Measurements from ENCODE around the gene ARPC1B. TPM values are rescaled to one million over a fixed set of nuclear protein-coding genes. Genes with fewer than 3 reads are reported as not detected.

Gene ARPC1B
- total and polyA plus RNA-seq, 4 experiments from 2014 or later, result 188 to 906 (median 527) TPM

DNA sequence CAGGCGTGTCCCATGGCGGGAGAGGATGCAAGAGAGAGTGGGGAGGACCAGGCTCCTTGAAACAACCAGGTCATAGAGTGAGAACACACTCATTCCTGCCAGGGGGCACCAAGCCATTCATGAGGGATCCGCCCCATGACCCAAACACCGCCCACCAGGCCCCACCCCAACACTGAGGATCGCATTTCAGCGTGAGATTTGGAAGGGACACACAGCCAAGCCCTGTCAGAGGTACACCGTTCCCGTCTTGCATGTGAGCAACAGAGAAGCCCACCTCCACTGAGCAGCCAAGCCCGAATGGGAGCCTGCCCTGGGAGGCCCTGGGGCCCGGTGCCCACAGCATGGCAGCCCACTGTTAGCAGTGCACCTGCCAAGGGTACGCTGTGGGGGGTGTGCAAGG is 7.9 kb upstream of the ARPC1B start:
- H3K4me3 Mint-ChIP-seq, result no peak overlapping the region
- H3K9me3 ChIP-seq (ENCODE audit: control insufficient read depth in 1 of 2, low read length in 2 of 2), result no peaks in the 10 kb centered on the region
- ChIA-PET CTCF (ENCODE audit: partially characterized antibody) (interaction anchor here (0.8 to 5.1 kb wide), 4 partner anchors 9 to 99 kb away, joined by 4 to 38 read pairs (median 16); partner anchors contain the start of genes ATP5MF, BUD31 and PDAP1), POLR2A (ENCODE audit: partially characterized antibody) (interaction anchor here (1.7 kb wide), 1 partner anchor 14 kb away, joined by 5 read pairs; no protein-coding TSS in a partner anchor)
- peaks cover 29% of the 10 kb centered on the region for H3K36me3 ChIP-seq (ENCODE audit: insufficient read depth, low read length)
- no peak overlapping the region for H3K4me3 ChIP-seq (ENCODE audit: low read length in 2 of 2)
- intact Hi-C loops (cut with micrococcal nuclease), result no loop called here
- H3K27ac ChIP-seq (ENCODE audit: low read depth, low read length), result no peak overlapping the region
- H3K27me3 Mint-ChIP-seq, result no peaks in the 10 kb centered on the region
- peaks cover 12 to 39% of the 10 kb centered on the region in 2 donors for H3K36me3 Mint-ChIP-seq
- H3K9me3 Mint-ChIP-seq, result no peaks in the 10 kb centered on the region
- no peaks in the 10 kb centered on the region for H3K4me1 ChIP-seq (ENCODE audit: insufficient read depth, low read length)
- no peaks in the 10 kb centered on the region for H3K27me3 ChIP-seq (ENCODE audit: insufficient read depth, low read length)
- peak overlapping the region in 1 of 7 donors; percentile 36 for H3K27ac Mint-ChIP-seq
- no peaks in the 10 kb centered on the region for H3K4me1 Mint-ChIP-seq
- DNase-seq, result no peak

GRCh38 chr7:99368750-99369389 is 5.7 kb upstream of the ARPC1B start:
- intact Hi-C loops (cut with micrococcal nuclease), result no loop called here
- Mint-ChIP-seq H3K36me3 (peaks cover 12 to 30% of the 10 kb centered on the region in 2 donors), H3K27me3 (no peaks in the 10 kb centered on the region), H3K9me3 (no peaks in the 10 kb centered on the region), H3K27ac (peak overlapping the region in 2 of 7 donors; percentile 38 to 57), H3K4me3 (no peak overlapping the region), H3K4me1 (peaks cover 1 to 10% (median 3%) of the 10 kb centered on the region in 4 donors)
- no peak for DNase-seq
- Histone ChIP-seq H3K27ac (ENCODE audit: low read depth, low read length) (no peak overlapping the region), H3K9me3 (ENCODE audit: control insufficient read depth in 1 of 2, low read length in 2 of 2) (no peaks in the 10 kb centered on the region), H3K27me3 (ENCODE audit: insufficient read depth, low read length) (no peaks in the 10 kb centered on the region), H3K36me3 (ENCODE audit: insufficient read depth, low read length) (peaks cover 18% of the 10 kb centered on the region), H3K4me3 (ENCODE audit: low read length in 2 of 2) (no peak overlapping the region), H3K4me1 (ENCODE audit: insufficient read depth, low read length) (peaks cover 2% of the 10 kb centered on the region)
- CTCF ChIA-PET (ENCODE audit: partially characterized antibody), result interaction anchor here (0.9 to 3.0 kb wide), 2 partner anchors 19 to 38 kb away, joined by 3 to 28 read pairs; no protein-coding TSS in a partner anchor
- POLR2A ChIA-PET (ENCODE audit: partially characterized antibody), result interaction anchor here (0.6 to 1.5 kb wide), 4 partner anchors 11 to 131 kb away, joined by 3 to 4 read pairs (median 4); partner anchors contain the start of gene ZNF394

- DNase-seq, result no peak
- H3K27me3 Mint-ChIP-seq, result no peaks in the 10 kb centered on the region
- H3K27ac Mint-ChIP-seq, result peak overlapping the region in 1 of 7 donors; percentile 19
- H3K4me3 ChIP-seq (ENCODE audit: low read length in 2 of 2), result no peak overlapping the region
- no peaks in the 10 kb centered on the region for H3K9me3 Mint-ChIP-seq
- no peak overlapping the region for H3K27ac ChIP-seq (ENCODE audit: low read depth, low read length)
- POLR2A ChIA-PET (ENCODE audit: partially characterized antibody), result interaction anchor here (1.0 to 1.5 kb wide), 4 partner anchors 10 to 130 kb away, joined by 3 to 4 read pairs (median 4); partner anchors contain the start of genes BUD31, PDAP1 and ZNF394
- H3K9me3 ChIP-seq (ENCODE audit: control insufficient read depth in 1 of 2, low read length in 2 of 2), result no peaks in the 10 kb centered on the region
- H3K4me3 Mint-ChIP-seq, result no peak overlapping the region
- peaks cover 3% of the 10 kb centered on the region for H3K4me1 ChIP-seq (ENCODE audit: insufficient read depth, low read length)
- H3K4me1 Mint-ChIP-seq, result peaks cover 2 to 12% (median 3%) of the 10 kb centered on the region in 4 donors
- intact Hi-C loops (cut with micrococcal nuclease), result no loop called here
- H3K27me3 ChIP-seq (ENCODE audit: insufficient read depth, low read length), result no peaks in the 10 kb centered on the region
- peaks cover 12 to 24% of the 10 kb centered on the region in 2 donors for H3K36me3 Mint-ChIP-seq
- CTCF ChIA-PET (ENCODE audit: partially characterized antibody), result interaction anchor here (0.9 to 1.4 kb wide), 3 partner anchors 37 to 46 kb away, joined by 3 read pairs; partner anchors contain the start of genes BUD31 and PDAP1
- H3K36me3 ChIP-seq (ENCODE audit: insufficient read depth, low read length), result peaks cover 14% of the 10 kb centered on the region
Observed at GRCh38 chr7:99369767-99370391, 4.7 kb upstream of the ARPC1B start.

GRCh38 chr7:99371376-99371920 is 3.1 kb upstream of the ARPC1B start:
- Histone ChIP-seq H3K27ac (ENCODE audit: low read depth, low read length) (no peak overlapping the region), H3K27me3 (ENCODE audit: insufficient read depth, low read length) (no peaks in the 10 kb centered on the region), H3K36me3 (ENCODE audit: insufficient read depth, low read length) (peaks cover 9% of the 10 kb centered on the region), H3K4me3 (ENCODE audit: low read length in 2 of 2) (no peak overlapping the region), H3K4me1 (ENCODE audit: insufficient read depth, low read length) (peaks cover 14% of the 10 kb centered on the region), H3K9me3 (ENCODE audit: control insufficient read depth in 1 of 2, low read length in 2 of 2) (no peaks in the 10 kb centered on the region)
- Mint-ChIP-seq H3K27ac (peak overlapping the region in 4 of 7 donors; percentile 12 to 67 (median 44)), H3K36me3 (peaks cover 5 to 20% of the 10 kb centered on the region in 2 donors), H3K9me3 (no peaks in the 10 kb centered on the region), H3K4me3 (no peak overlapping the region), H3K4me1 (peaks cover 3 to 17% (median 8%) of the 10 kb centered on the region in 4 donors), H3K27me3 (no peaks in the 10 kb centered on the region)
- CTCF ChIA-PET (ENCODE audit: partially characterized antibody), result interaction anchor here (1.0 to 1.5 kb wide), 2 partner anchors 9 to 15 kb away, joined by 3 to 4 read pairs; no protein-coding TSS in a partner anchor
- POLR2A ChIA-PET (ENCODE audit: partially characterized antibody), result interaction anchor here (1.1 to 12.5 kb wide), 3 partner anchors 9 to 187 kb away, joined by 4 to 130 read pairs (median 6); partner anchors contain the start of genes BUD31, PDAP1 and ZNF655
- no peak for DNase-seq
- intact Hi-C loops (cut with micrococcal nuclease), result no loop called here

DNA sequence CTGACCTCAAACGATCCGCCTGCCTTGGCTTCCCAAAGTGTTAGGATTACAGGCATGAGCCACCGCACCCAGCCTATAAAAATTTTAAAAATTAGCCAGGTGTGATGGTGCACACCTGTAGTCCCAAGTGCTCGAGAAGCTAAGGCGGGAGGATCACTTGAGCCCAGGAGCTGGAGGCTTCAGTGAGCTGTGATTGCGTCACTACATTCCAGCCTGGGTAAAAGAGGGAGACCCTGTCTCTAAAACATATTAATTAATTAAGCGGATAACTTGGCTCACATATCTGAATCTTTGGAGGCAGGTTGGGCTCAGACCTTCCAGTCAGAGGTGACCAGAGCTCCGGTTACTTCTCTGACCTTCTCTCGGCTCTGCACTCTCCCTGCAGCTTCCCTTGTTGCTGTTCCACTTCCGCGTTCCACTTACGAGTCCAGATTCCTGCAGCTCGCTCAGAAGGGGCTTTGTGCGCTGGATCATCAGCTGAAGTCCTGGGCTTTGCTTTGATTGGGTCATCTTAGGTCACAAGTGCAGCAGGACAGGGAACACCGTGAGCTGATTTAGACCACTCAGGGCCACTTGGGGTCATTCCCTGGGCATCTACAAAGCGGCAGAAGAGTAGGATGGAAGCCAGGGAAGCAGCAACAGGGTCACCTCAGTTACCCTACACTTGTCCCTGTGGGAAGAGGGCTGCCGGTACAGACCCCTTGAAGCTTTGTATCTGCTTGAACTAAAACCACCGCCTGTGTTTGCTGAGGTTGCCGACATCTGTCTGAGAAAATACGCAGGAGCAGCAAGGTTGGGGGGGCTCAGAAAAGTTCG is 2.0 kb upstream of the ARPC1B start:
- H3K4me3 ChIP-seq (ENCODE audit: low read length in 2 of 2), result no peak overlapping the region
- POLR2A ChIA-PET (ENCODE audit: partially characterized antibody), result interaction anchor here (2.1 to 12.5 kb wide), 2 partner anchors 8 to 36 kb away, joined by 6 to 130 read pairs; partner anchors contain the start of genes BUD31 and PDAP1
- peaks cover 7% of the 10 kb centered on the region for H3K36me3 ChIP-seq (ENCODE audit: insufficient read depth, low read length)
- CTCF ChIA-PET (ENCODE audit: partially characterized antibody), result interaction anchor here (0.6 to 1.5 kb wide), 4 partner anchors 8 to 35 kb away, joined by 3 to 5 read pairs (median 4); no protein-coding TSS in a partner anchor
- peaks cover 25% of the 10 kb centered on the region for H3K4me1 ChIP-seq (ENCODE audit: insufficient read depth, low read length)
- no peak for DNase-seq
- Mint-ChIP-seq H3K27me3 (no peaks in the 10 kb centered on the region), H3K4me3 (peak overlapping the region in 7 of 8 donors; percentile 63 to 83 (median 78)), H3K9me3 (no peaks in the 10 kb centered on the region), H3K27ac (peak overlapping the region in 6 of 7 donors; percentile 46 to 100 (median 76)), H3K4me1 (peaks cover 6 to 26% (median 14%) of the 10 kb centered on the region in 4 donors), H3K36me3 (peaks cover under 1 to 21% of the 10 kb centered on the region in 2 donors)
- intact Hi-C loops (cut with micrococcal nuclease), result no loop called here
- no peaks in the 10 kb centered on the region for H3K9me3 ChIP-seq (ENCODE audit: control insufficient read depth in 1 of 2, low read length in 2 of 2)
- H3K27ac ChIP-seq (ENCODE audit: low read depth, low read length), result no peak overlapping the region
- H3K27me3 ChIP-seq (ENCODE audit: insufficient read depth, low read length), result no peaks in the 10 kb centered on the region
